ENCODE data around the gene KLHL35.
"Not testable (repeated sequence)": the region's sequence is repeated elsewhere in the genome, so short reads cannot be mapped to it uniquely, and the experiment has no call there.

DNA sequence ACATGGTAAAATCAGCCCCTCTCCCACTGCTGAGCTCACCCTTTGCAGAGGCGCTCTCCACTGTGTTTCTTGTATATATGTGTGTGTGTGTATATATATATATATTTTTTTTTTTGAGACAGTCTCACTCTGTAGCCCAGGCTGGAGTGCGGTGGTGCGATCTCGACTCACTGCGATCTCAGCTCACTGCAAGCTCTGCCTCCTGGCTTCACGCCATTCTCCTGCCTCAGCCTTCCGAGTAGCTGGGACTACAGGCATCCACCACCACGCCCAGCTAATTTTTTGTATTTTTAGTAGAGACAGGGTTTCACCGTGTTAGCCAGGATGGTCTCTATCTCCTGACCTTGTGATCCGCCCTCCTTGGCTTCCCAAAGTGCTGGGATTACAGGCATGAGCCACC, 19.9 kb downstream of the KLHL35 start:
- not testable (repeated sequence) for TF ChIP-seq POLR2AphosphoS5, CTCF, POLR2A (IDR thresholded peaks at IDR 0.05)

All from stomach (tissue), 4 donors.